K562 (cell line): ENCODE results near the gene MCTS1. TPM values are rescaled to one million over a fixed set of nuclear protein-coding genes. Genes with fewer than 3 reads are reported as not detected.

ENCODE experiments used
- HDAC2 ChIP-seq: fragments of 450-650 bp; IDR thresholded peaks from 2 replicates; pipeline ENCODE4 v1.6.1; 2016; ENCODE audit warnings: mild to moderate bottlenecking
- HNRNPK ChIP-seq: fragments of 200-400 bp; formaldehyde crosslinking; IDR thresholded peaks from one replicate; pipeline ENCODE4 v1.6.1; 2018; ENCODE audit warnings: mild to moderate bottlenecking, low read depth, low read length; ENCODE audit not compliant: poor library complexity, severe bottlenecking
- HSF4 ChIP-seq: fragments of 250-450 bp; sonication (Bioruptor Pico); IDR thresholded peaks from 2 replicates; pipeline ENCODE4 v2.1.2; 2022; ENCODE audit warnings: mild to moderate bottlenecking, moderate library complexity, borderline replicate concordance
- KDM5B ChIP-seq: fragments of 200-600 bp; sonication (generic); IDR thresholded peaks from 2 replicates; pipeline ENCODE4 v1.6.1; 2012; ENCODE audit warnings: low read depth, mild to moderate bottlenecking, moderate library complexity, low read length, control low read depth, inconsistent platforms; ENCODE audit not compliant: insufficient replicate concordance
- MAZ ChIP-seq, 2 experiments: fragments of 450-650 bp in 1 of 2; sonication (generic) in 1 of 2; formaldehyde crosslinking; IDR thresholded peaks in 1 of 2; conservative IDR thresholded peaks in 1 of 2; 2 replicates each; pipeline versions ENCODE4 v1.4.0 to v1.5.0; 2020; ENCODE audit warnings: mild to moderate bottlenecking in 1 of 2, missing genetic modification reagents in 1 of 2
- NCOA6 ChIP-seq: fragments of 450-650 bp; IDR thresholded peaks from 2 replicates; pipeline ENCODE4 v1.6.1; 2017; ENCODE audit warnings: mild to moderate bottlenecking
- NONO ChIP-seq, 2 experiments: fragments of 200-400 bp in 1 of 2; fragments of 450-650 bp in 1 of 2; formaldehyde crosslinking in 1 of 2; IDR thresholded peaks; 2 replicates each; pipeline ENCODE4 v1.6.1; 2017; ENCODE audit warnings: low read depth in 2 of 2, mild to moderate bottlenecking in 2 of 2, moderate library complexity in 2 of 2, low read length in 1 of 2
- NR1H2 ChIP-seq: sonication (generic); formaldehyde crosslinking; IDR thresholded peaks from 2 replicates; pipeline ENCODE4 v1.4.0; 2020; ENCODE audit warnings: mild to moderate bottlenecking, missing genetic modification reagents
- SMAD1 ChIP-seq: fragments of 150-350 bp; IDR thresholded peaks from 2 replicates; pipeline ENCODE4 v1.6.1; 2014; ENCODE audit warnings: low read length, low read depth; ENCODE audit not compliant: partially characterized antibody
- SMARCE1 ChIP-seq: fragments of 450-650 bp; IDR thresholded peaks from 2 replicates; pipeline ENCODE4 v1.7.1; 2016; ENCODE audit warnings: mild to moderate bottlenecking
- SMC3 ChIP-seq: conservative IDR thresholded peaks from 2 replicates; pipeline ENCODE4 v1.6.1; 2011; ENCODE audit warnings: low read depth, low read length, improper control_type of control experiment; ENCODE audit not compliant: insufficient read depth
- TRIM28 ChIP-seq: fragments of 450-650 bp; IDR thresholded peaks from 2 replicates; pipeline ENCODE4 v1.6.1; 2017
- ZBTB5 ChIP-seq: fragments of 450-650 bp; IDR thresholded peaks from 2 replicates; pipeline ENCODE4 v1.6.1; 2017; ENCODE audit warnings: antibody characterized with exemption
- ZNF41 ChIP-seq: fragments of 250-450 bp; sonication (Bioruptor Pico); conservative IDR thresholded peaks from 2 replicates; pipeline ENCODE4 v1.4.0; 2020; ENCODE audit warnings: mild to moderate bottlenecking
- ZNF785 ChIP-seq: fragments of 250-450 bp; sonication (Bioruptor Pico); IDR thresholded peaks from 2 replicates; pipeline ENCODE4 v1.4.0; 2020; ENCODE audit warnings: mild to moderate bottlenecking
- ZNF79 ChIP-seq: fragments of 250-450 bp; sonication (Bioruptor Pico); IDR thresholded peaks from 2 replicates; pipeline ENCODE4 v1.4.0; 2020; ENCODE audit warnings: low read depth, mild to moderate bottlenecking, moderate library complexity
- polyA plus RNA-seq, 8 experiments: library from polyadenylated mRNA; depleted of rRNA in 4 of 8; stranded (reverse) in 5 of 8; unstranded in 3 of 8; fragments of >200 nt; fragmentation: Nextera tagmentation in 2 of 8; fragmentation: Illumina TruSeq in 1 of 8; extraction: Ambion mirVana in 2 of 8; extraction: Trizol in 1 of 8; gene quantifications; 2 replicates each; pipeline versions ENCODE4 v1.2.1 to v1.2.3, GENCODE V29; 2011 to 2014; ENCODE audit warnings: inconsistent platforms in 1 of 8, missing spikeins in 1 of 8
- total RNA-seq, 7 experiments: library from RNA; depleted of rRNA in 6 of 7; stranded (reverse); fragments of >200 nt in 6 of 7; fragmentation: Illumina TruSeq in 2 of 7; extraction: Trizol in 2 of 7; gene quantifications; 2 replicates each; pipeline versions ENCODE4 v1.2.1 to v1.2.3, GENCODE V29; 2011 to 2021; ENCODE audit warnings: low replicate concordance in 1 of 7
- TF ChIP-seq, protein P1 (sequence below): fragments of 250-450 bp; sonication (Bioruptor Pico); IDR thresholded peaks from 2 replicates; pipeline ENCODE4 v1.9.0; 2021; ENCODE audit warnings: mild to moderate bottlenecking
- TF ChIP-seq, protein P2 (sequence below), 2 experiments: fragments of 450-650 bp in 1 of 2; sonication (generic) in 1 of 2; formaldehyde crosslinking in 1 of 2; IDR thresholded peaks in 1 of 2; conservative IDR thresholded peaks in 1 of 2; 2 replicates each; pipeline versions ENCODE4 v1.6.1 to v1.8.1; 2016 to 2023; ENCODE audit warnings: mild to moderate bottlenecking in 2 of 2, moderate library complexity in 2 of 2, inconsistent platforms in 1 of 2, missing genetic modification reagents in 1 of 2
- TF ChIP-seq, protein P3 (sequence below): fragments of 250-450 bp; sonication (Bioruptor Pico); IDR thresholded peaks from 2 replicates; pipeline ENCODE4 v1.5.0; 2020; ENCODE audit warnings: mild to moderate bottlenecking, borderline replicate concordance

The MCTS1 gene
- total and polyA plus RNA-seq, 9 of the 15 experiments (the other 6 are each of a cell fraction or from before 2014, with no cell fraction given): 65.3 to 300 (median 152) TPM

GRCh38 chrX:120561634-120562568 is 42.0 kb upstream of the MCTS1 start (continued):
- no peak for TF ChIP-seq SMC3
- TF ChIP-seq ZNF41: no peak
- TF ChIP-seq, protein P1, sequence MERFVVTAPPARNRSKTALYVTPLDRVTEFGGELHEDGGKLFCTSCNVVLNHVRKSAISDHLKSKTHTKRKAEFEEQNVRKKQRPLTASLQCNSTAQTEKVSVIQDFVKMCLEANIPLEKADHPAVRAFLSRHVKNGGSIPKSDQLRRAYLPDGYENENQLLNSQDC (CRISPR knock-in tag): no peak
- TF ChIP-seq HDAC2: no peak
- 0 out of 2 replicates have a peak, but pooled peaks have one; percentile 22 for TF ChIP-seq NCOA6
- TF ChIP-seq KDM5B: peak; percentile 3
- TF ChIP-seq HNRNPK: no peak
- TF ChIP-seq, protein P2, sequence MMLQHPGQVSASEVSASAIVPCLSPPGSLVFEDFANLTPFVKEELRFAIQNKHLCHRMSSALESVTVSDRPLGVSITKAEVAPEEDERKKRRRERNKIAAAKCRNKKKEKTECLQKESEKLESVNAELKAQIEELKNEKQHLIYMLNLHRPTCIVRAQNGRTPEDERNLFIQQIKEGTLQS (IDR thresholded peaks at IDR 0.05): no peak
- TF ChIP-seq, protein P2 (CRISPR knock-in tag; conservative IDR thresholded peaks at IDR 0.05): no peak
- TF ChIP-seq SMARCE1: no peak
- TF ChIP-seq HSF4 (CRISPR knock-in tag): no peak
- TF ChIP-seq NONO (IDR thresholded peaks at IDR 0.05; ENCODE audit: low read depth in 2 of 2, low read length in 1 of 2): no peak
- no peak for TF ChIP-seq ZBTB5
- TF ChIP-seq TRIM28: no peak
- peak in 1 of 2 experiments; percentile 35; a peak in 1 of 4 replicates for TF ChIP-seq MAZ (CRISPR knock-in tag; conservative IDR thresholded peaks at IDR 0.05 in 1 of 2, IDR thresholded peaks at IDR 0.05 in 1 of 2)
- TF ChIP-seq, protein P3, sequence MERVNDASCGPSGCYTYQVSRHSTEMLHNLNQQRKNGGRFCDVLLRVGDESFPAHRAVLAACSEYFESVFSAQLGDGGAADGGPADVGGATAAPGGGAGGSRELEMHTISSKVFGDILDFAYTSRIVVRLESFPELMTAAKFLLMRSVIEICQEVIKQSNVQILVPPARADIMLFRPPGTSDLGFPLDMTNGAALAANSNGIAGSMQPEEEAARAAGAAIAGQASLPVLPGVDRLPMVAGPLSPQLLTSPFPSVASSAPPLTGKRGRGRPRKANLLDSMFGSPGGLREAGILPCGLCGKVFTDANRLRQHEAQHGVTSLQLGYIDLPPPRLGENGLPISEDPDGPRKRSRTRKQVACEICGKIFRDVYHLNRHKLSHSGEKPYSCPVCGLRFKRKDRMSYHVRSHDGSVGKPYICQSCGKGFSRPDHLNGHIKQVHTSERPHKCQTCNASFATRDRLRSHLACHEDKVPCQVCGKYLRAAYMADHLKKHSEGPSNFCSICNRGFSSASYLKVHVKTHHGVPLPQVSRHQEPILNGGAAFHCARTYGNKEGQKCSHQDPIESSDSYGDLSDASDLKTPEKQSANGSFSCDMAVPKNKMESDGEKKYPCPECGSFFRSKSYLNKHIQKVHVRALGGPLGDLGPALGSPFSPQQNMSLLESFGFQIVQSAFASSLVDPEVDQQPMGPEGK (CRISPR knock-in tag): no peak
- TF ChIP-seq ZNF79 (CRISPR knock-in tag): no peak
- no peak for TF ChIP-seq ZNF785 (CRISPR knock-in tag)
- TF ChIP-seq SMAD1: no peak
- no peak for TF ChIP-seq NR1H2 (CRISPR knock-in tag)
